ENCODE data around the gene MTF1. TPM values are rescaled to one million over a fixed set of nuclear protein-coding genes. Genes with fewer than 3 reads are reported as not detected.

MTF1 gene
- total RNA-seq, 1 donor = 4.3 TPM

GRCh38 chr1:37888022-37888700, 28.8 kb upstream of the MTF1 start:
- Histone ChIP-seq H3K36me3 (ENCODE audit: insufficient read depth, low read length) (peaks cover 61% of the 10 kb centered on the region), H3K9me3 (ENCODE audit: low read depth, low read length) (no peaks in the 10 kb centered on the region), H3K27me3 (ENCODE audit: insufficient read depth, low read length) (no peaks in the 10 kb centered on the region), H3K4me1 (ENCODE audit: insufficient read depth, low read length) (peaks cover 5% of the 10 kb centered on the region), H3K4me3 (ENCODE audit: insufficient read depth, low read length) (no peak overlapping the region), H3K79me2 (ENCODE audit: insufficient read depth, low read length) (no peaks in the 10 kb centered on the region), H2AFZ (ENCODE audit: low read length) (no peak overlapping the region), H3K4me2 (ENCODE audit: insufficient read depth, low read length) (no peak overlapping the region), H4K20me1 (ENCODE audit: insufficient read depth, low read length) (no peaks in the 10 kb centered on the region), H3K27ac (ENCODE audit: low read depth, low read length) (no peak overlapping the region)
- no peak for DNase-seq (ENCODE audit: insufficient read length, low spot score, missing footprints)
- TF ChIP-seq CTCF (IDR thresholded peaks at IDR 0.05; ENCODE audit: extremely low read depth, low read depth, low read length) = no peak

- DNase-seq (ENCODE audit: insufficient read length, low spot score, missing footprints) = no peak
- no peaks in the 10 kb centered on the region for H3K79me2 ChIP-seq (ENCODE audit: insufficient read depth, low read length)
- H4K20me1 ChIP-seq (ENCODE audit: insufficient read depth, low read length) = no peaks in the 10 kb centered on the region
- H2AFZ ChIP-seq (ENCODE audit: low read length) = no peak overlapping the region
- H3K9me3 ChIP-seq (ENCODE audit: low read depth, low read length) = no peaks in the 10 kb centered on the region
- H3K27ac ChIP-seq (ENCODE audit: low read depth, low read length) = no peak overlapping the region
- no peak for TF ChIP-seq CTCF (IDR thresholded peaks at IDR 0.05; ENCODE audit: extremely low read depth, low read depth, low read length)
- H3K36me3 ChIP-seq (ENCODE audit: insufficient read depth, low read length) = peaks cover 70% of the 10 kb centered on the region
- no peak overlapping the region for H3K4me3 ChIP-seq (ENCODE audit: insufficient read depth, low read length)
- no peaks in the 10 kb centered on the region for H3K4me1 ChIP-seq (ENCODE audit: insufficient read depth, low read length)
- no peaks in the 10 kb centered on the region for H3K27me3 ChIP-seq (ENCODE audit: insufficient read depth, low read length)
- no peak overlapping the region for H3K4me2 ChIP-seq (ENCODE audit: insufficient read depth, low read length)
Measured at GRCh38 chr1:37884145-37884544, 24.8 kb upstream of the MTF1 start.

DNA sequence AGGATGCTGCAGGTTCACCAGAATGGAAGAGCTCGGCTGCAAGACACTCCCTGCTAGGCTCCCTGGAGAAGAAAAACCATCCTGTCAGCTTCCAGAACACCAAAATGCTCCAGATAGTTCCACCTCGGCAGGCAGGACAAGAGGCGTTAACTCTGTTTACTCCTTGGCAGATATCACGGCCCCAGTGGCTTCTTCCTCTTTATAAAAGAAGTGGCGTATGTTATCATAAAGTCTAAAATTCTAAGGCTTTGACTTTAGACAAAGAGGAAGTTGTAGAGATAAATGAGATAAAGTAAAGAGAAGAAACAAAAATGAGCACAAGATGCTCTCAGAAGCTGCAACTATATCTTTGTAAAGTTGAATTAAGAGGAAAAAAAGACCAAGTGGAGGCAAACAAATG, 24.3 kb upstream of the MTF1 start:
- TF ChIP-seq CTCF (IDR thresholded peaks at IDR 0.05; ENCODE audit: extremely low read depth, low read depth, low read length) = no peak
- no peak for DNase-seq (ENCODE audit: insufficient read length, low spot score, missing footprints)
- no peaks in the 10 kb centered on the region for H4K20me1 ChIP-seq (ENCODE audit: insufficient read depth, low read length)

DNA sequence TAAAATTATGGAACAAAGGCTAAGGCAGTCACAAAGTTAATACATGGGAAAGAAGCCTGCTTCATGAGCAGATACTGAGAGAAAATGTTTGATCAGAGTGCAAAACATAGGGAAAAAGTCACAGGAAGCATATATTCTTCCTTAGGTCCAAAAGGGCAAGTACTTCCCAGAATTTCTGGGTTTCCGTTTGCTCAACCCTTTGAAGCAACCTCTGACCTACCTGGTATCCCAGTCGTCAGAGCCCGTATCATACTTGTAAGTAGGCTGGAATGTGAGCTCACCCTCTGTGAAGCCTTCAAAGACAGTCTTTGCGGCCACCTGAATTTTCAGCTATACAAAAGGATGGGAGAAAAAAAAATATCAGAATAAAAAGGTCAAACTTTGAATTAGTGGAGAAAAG, 20.5 kb upstream of the MTF1 start:
- Histone ChIP-seq H3K4me3 (ENCODE audit: insufficient read depth, low read length) (no peak overlapping the region), H3K79me2 (ENCODE audit: insufficient read depth, low read length) (no peaks in the 10 kb centered on the region), H3K36me3 (ENCODE audit: insufficient read depth, low read length) (peaks cover 54% of the 10 kb centered on the region), H3K4me1 (ENCODE audit: insufficient read depth, low read length) (no peaks in the 10 kb centered on the region), H3K4me2 (ENCODE audit: insufficient read depth, low read length) (no peak overlapping the region), H2AFZ (ENCODE audit: low read length) (no peak overlapping the region), H4K20me1 (ENCODE audit: insufficient read depth, low read length) (no peaks in the 10 kb centered on the region), H3K27ac (ENCODE audit: low read depth, low read length) (no peak overlapping the region), H3K9me3 (ENCODE audit: low read depth, low read length) (no peaks in the 10 kb centered on the region), H3K27me3 (ENCODE audit: insufficient read depth, low read length) (no peaks in the 10 kb centered on the region)
- DNase-seq (ENCODE audit: insufficient read length, low spot score, missing footprints) = no peak
- TF ChIP-seq CTCF (IDR thresholded peaks at IDR 0.05; ENCODE audit: extremely low read depth, low read depth, low read length) = no peak

More for the DNA sequence above, 24.3 kb upstream of the MTF1 start:
- Histone ChIP-seq H3K79me2 (ENCODE audit: insufficient read depth, low read length) (no peaks in the 10 kb centered on the region), H3K4me1 (ENCODE audit: insufficient read depth, low read length) (no peaks in the 10 kb centered on the region), H3K27me3 (ENCODE audit: insufficient read depth, low read length) (no peaks in the 10 kb centered on the region), H3K4me2 (ENCODE audit: insufficient read depth, low read length) (no peak overlapping the region), H3K4me3 (ENCODE audit: insufficient read depth, low read length) (no peak overlapping the region), H2AFZ (ENCODE audit: low read length) (no peak overlapping the region), H3K27ac (ENCODE audit: low read depth, low read length) (no peak overlapping the region), H3K36me3 (ENCODE audit: insufficient read depth, low read length) (peaks cover 65% of the 10 kb centered on the region), H3K9me3 (ENCODE audit: low read depth, low read length) (no peaks in the 10 kb centered on the region)
